Lower leg skin (tissue), 4 donors: Measurements from ENCODE around the gene ZFAND3. TPM values are rescaled to one million over a fixed set of nuclear protein-coding genes. Genes with fewer than 3 reads are reported as not detected.

Source experiments
- DNase-seq, 2 donors: peaks; one replicate each; pipeline ENCODE4 v3.0.0-alpha.2; 2019; ENCODE audit warnings: low spot score in 2 of 2
- H3K4me3 ChIP-seq: fragments of 200-600 bp; sonication (generic); 2 replicates; pipeline ENCODE4 v1.5.1; 2017; ENCODE audit warnings: mild to moderate bottlenecking, low read depth; ENCODE audit not compliant: poor library complexity, severe bottlenecking
- POLR2A ChIP-seq, 2 donors: fragments of 450-650 bp; IDR thresholded peaks; one replicate each; pipeline ENCODE4 v1.6.1; 2016 to 2017; ENCODE audit warnings: antibody characterized with exemption in 2 of 2, mild to moderate bottlenecking in 1 of 2, moderate library complexity in 1 of 2
- WGBS, 2 donors: methylation state at CpG; one replicate each; pipeline ENCODE4 v1.1.5; 2018; 5-methylcytosine and 5-hydroxymethylcytosine counted together
- intact Hi-C: fragments of 100-400 bp; cut with DNase I; formaldehyde crosslinking; loops from one replicate; pipeline ENCODE4 v1.15.0; 2023; ENCODE audit warnings: low total_unique reads
- total RNA-seq, 4 donors: library from RNA; depleted of rRNA; stranded (reverse); fragments of >200 nt; gene quantifications; one replicate each; pipeline ENCODE4 v1.1.0, GENCODE V29; 2016
- TF ChIP-seq, protein P1 (sequence below), 3 donors: fragments of 450-650 bp; IDR thresholded peaks; one replicate each; pipeline ENCODE4 v1.5.1; 2016; ENCODE audit warnings: antibody characterized with exemption in 3 of 3, mild to moderate bottlenecking in 3 of 3, moderate library complexity in 2 of 3

The ZFAND3 gene
- total RNA-seq, 4 donors from 2014 or later: 26.3 to 40.8 (median 30.3) TPM

DNA sequence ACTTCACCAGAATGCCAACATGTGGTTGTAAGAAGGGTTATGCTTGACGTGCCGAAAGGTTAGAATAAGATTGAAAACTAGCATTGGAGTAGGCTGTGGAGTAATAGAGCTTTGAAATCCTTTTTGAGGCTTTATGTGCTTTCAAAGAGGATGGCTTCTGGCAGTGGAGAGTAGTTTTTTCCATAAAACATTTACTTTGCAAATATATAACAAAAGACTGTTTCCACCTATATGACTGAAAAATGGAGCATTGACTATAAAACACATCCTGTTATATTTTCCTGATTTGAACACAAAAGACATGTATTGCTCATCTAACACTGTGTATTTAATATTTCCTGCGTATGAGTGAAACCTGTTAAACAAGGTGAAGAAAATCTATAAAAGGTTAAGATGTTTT is 38.8 kb downstream of the ZFAND3 start:
- intact Hi-C loops: no loop called here
- DNase-seq: no peak

DNA sequence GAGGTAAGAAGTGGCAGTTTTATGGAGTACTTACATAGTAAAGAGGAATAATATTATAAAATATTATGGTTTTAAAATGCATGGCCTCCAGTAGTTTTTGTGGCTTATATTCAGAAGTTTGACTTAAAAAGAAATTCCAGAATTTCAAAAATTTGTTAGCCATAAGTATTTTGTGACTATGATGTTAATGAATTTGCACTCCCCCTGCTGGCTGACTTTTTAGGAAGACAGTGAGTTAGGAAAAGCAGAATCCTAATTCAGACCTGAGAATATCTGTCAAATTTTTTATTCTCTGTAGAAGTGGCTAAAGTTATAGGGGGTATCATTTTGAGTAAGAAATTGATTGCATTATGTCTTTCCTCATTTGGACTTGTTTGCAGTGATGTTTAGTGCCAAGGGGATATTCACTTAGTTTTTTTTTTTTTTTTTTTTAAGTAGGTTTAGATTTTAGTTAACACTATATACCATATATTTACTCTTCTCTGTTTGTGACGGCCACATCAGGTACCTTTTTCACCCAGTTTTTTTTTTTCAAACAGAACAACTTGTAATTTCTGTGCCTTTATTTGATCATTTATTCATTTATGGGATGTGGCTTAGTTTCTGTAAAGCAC is 40.8 kb downstream of the ZFAND3 start:
- DNase-seq: no peak
- TF ChIP-seq, protein P1, sequence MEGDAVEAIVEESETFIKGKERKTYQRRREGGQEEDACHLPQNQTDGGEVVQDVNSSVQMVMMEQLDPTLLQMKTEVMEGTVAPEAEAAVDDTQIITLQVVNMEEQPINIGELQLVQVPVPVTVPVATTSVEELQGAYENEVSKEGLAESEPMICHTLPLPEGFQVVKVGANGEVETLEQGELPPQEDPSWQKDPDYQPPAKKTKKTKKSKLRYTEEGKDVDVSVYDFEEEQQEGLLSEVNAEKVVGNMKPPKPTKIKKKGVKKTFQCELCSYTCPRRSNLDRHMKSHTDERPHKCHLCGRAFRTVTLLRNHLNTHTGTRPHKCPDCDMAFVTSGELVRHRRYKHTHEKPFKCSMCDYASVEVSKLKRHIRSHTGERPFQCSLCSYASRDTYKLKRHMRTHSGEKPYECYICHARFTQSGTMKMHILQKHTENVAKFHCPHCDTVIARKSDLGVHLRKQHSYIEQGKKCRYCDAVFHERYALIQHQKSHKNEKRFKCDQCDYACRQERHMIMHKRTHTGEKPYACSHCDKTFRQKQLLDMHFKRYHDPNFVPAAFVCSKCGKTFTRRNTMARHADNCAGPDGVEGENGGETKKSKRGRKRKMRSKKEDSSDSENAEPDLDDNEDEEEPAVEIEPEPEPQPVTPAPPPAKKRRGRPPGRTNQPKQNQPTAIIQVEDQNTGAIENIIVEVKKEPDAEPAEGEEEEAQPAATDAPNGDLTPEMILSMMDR (IDR thresholded peaks at IDR 0.05): no peak
- no peak for TF ChIP-seq POLR2A (IDR thresholded peaks at IDR 0.05)
- WGBS, 2 donors: 73 to 76% methylated on average over 1 of the region's 1 CpG
- intact Hi-C loops: no loop called here
- no peak overlapping the region for H3K4me3 ChIP-seq

More for the DNA sequence above, 38.8 kb downstream of the ZFAND3 start:
- 77 to 83% methylated on average over 3 of the region's 3 CpGs for WGBS, 2 donors
- no peak overlapping the region for H3K4me3 ChIP-seq
- no peak for TF ChIP-seq POLR2A (IDR thresholded peaks at IDR 0.05)
- TF ChIP-seq, protein P1 (IDR thresholded peaks at IDR 0.05): no peak

DNA sequence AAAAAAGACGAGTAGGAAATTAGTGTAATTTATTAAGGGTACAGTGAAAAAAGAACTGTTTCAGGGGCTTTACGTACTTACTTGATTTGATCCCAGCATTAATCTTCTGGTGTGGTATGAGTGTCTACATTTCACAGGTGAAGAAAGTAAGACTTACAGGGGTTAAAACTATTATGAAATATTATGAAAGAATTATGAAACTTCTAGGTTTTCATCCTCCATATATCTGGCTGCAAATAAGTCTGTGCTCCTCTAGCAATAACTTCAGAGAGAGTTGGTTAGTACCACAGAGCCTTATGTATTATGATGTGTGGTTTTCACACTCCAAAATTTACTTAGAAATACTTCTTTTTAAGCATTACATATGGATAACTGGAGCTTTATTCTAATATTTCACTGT is 41.9 kb downstream of the ZFAND3 start:
- no peak overlapping the region for H3K4me3 ChIP-seq
- 76 to 78% methylated on average over 2 of the region's 2 CpGs for WGBS, 2 donors
- intact Hi-C loops: no loop called here
- TF ChIP-seq, protein P1 (IDR thresholded peaks at IDR 0.05): no peak
- TF ChIP-seq POLR2A (IDR thresholded peaks at IDR 0.05): no peak
- no peak for DNase-seq

DNA sequence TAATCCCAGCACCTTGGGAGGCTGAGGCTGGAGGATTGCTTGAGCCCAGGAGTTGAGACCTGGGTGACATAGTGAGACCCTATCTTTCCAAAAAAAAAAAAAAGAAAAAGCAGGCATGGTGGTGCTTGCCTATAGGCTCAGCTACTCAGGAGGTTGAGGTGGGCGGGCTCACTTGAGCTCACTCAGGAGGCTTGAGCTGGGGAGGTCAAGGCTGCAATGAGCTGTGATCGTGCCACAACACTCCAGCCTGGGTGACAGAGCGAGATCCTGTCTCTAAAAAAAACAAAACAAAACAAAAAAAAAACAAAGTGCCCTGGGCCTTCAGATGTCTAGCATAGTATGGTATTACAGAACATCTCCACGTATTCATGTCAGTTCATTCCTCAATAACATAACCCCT is 42.9 kb downstream of the ZFAND3 start:
- DNase-seq: no peak
- TF ChIP-seq, protein P1 (IDR thresholded peaks at IDR 0.05): no peak
- no peak for TF ChIP-seq POLR2A (IDR thresholded peaks at IDR 0.05)
- 89 to 92% methylated on average over 4 of the region's 4 CpGs for WGBS, 2 donors
- H3K4me3 ChIP-seq: no peak overlapping the region
- intact Hi-C loops: no loop called here

DNA sequence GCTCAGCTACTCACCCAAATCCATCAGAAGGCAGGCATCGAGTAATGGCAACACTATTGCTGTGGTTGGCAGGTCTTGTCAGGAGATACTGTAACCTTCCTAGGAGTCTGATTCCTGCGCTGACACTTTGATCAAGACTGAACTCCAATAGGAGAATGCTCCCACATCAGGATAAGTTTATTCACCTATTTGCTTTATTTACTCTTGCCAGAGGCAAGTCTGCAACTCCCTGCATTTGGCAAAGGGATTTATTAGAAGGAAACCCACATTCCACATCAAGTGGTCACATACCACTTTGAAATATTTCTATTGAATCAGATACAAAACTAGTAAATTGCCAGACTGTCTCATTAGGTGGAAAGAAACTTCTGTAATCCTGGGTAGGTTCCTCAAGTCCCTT is 43.5 kb downstream of the ZFAND3 start:
- WGBS, 2 donors: 75 to 83% methylated on average over 2 of the region's 2 CpGs
- no peak overlapping the region for H3K4me3 ChIP-seq
- TF ChIP-seq, protein P1 (IDR thresholded peaks at IDR 0.05): no peak
- TF ChIP-seq POLR2A (IDR thresholded peaks at IDR 0.05): no peak
- intact Hi-C loops: no loop called here
- no peak for DNase-seq

DNA sequence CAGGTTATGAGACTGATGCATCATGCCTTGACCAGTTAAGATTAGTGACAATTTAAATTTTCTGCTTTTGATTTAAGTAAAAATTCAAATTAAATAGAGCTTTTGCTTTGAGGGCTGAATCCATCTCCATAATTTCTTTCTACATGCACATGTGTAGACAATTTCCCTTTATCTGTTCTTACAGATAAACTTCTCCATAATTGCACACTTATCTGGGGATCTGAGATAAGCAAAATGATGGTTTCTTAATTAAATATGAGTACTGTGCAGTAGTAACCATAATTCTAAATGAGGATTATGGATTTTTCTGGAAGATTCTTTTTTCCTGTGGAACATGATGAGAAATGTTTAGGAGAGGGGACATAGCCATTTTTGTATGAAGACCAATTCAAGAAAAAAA is 44.7 kb downstream of the ZFAND3 start:
- no peak for TF ChIP-seq POLR2A (IDR thresholded peaks at IDR 0.05)
- TF ChIP-seq, protein P1 (IDR thresholded peaks at IDR 0.05): no peak
- intact Hi-C loops: no loop called here
- DNase-seq: no peak
- H3K4me3 ChIP-seq: no peak overlapping the region
